ENCODE data around the gene RHAG.
"Not testable (repeated sequence)": the region's sequence is repeated elsewhere in the genome, so short reads cannot be mapped to it uniquely, and the experiment has no call there.

The RHAG gene

DNA sequence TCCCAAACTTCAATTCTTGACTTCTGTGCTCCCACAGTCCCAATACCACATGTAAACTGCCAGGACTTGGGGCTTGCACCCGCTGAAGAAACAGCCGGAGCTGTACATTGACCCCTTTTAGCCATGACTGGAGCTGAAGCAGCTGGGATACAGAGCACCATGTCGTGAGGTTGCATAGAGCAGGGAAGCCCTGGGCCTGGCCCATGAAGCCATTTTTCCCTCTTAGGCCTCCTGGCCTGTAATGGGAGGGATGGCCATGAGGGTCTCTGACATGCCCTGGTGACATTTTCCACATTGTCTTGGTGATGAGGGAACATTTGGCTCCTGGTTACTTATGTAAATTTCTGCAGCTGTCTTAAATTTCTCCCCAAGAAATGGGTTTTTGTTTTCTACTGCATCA is 9.8 kb downstream of the RHAG start:
- CTCF ChIA-PET: no interaction called here
- TF ChIP-seq TARDBP (IDR thresholded peaks at IDR 0.05) (no peak), PKNOX1 (IDR thresholded peaks at IDR 0.05) (no peak), HDGF (IDR thresholded peaks at IDR 0.05; ENCODE audit: borderline replicate concordance) (no peak), ZNF384 (IDR thresholded peaks at IDR 0.05) (no peak), ELF4 (IDR thresholded peaks at IDR 0.05) (no peak), FOXA1 (IDR thresholded peaks at IDR 0.05) (no peak), FOXK2 (IDR thresholded peaks at IDR 0.05) (no peak), ARNT (IDR thresholded peaks at IDR 0.05) (no peak), SP1 (IDR thresholded peaks at IDR 0.05) (no peak), FOXM1 (IDR thresholded peaks at IDR 0.05; ENCODE audit: borderline replicate concordance) (no peak), L3MBTL2 (conservative IDR thresholded peaks at IDR 0.05) (no peak), SUZ12 (IDR thresholded peaks at IDR 0.05) (no peak), LEF1 (IDR thresholded peaks at IDR 0.05; ENCODE audit: borderline replicate concordance) (no peak)
- no peak for DNase-seq (ENCODE audit: extremely low spot score)
- POLR2A ChIA-PET: no interaction called here

- TF ChIP-seq L3MBTL2 (conservative IDR thresholded peaks at IDR 0.05): no peak
- TF ChIP-seq SUZ12 (IDR thresholded peaks at IDR 0.05): no peak
- TF ChIP-seq BHLHE40 (IDR thresholded peaks at IDR 0.05; ENCODE audit: borderline replicate concordance): no peak
- no peak for TF ChIP-seq ARNT (IDR thresholded peaks at IDR 0.05)
- no peak for TF ChIP-seq CTBP1 (IDR thresholded peaks at IDR 0.05; ENCODE audit: borderline replicate concordance)
- no peak for TF ChIP-seq NFRKB (IDR thresholded peaks at IDR 0.05)
- TF ChIP-seq ZNF384 (IDR thresholded peaks at IDR 0.05): no peak
- no peak for TF ChIP-seq FOXA1 (IDR thresholded peaks at IDR 0.05)
- no peak for TF ChIP-seq HDGF (IDR thresholded peaks at IDR 0.05; ENCODE audit: borderline replicate concordance)
- no peak for TF ChIP-seq ELF4 (IDR thresholded peaks at IDR 0.05)
- TF ChIP-seq LEF1 (IDR thresholded peaks at IDR 0.05; ENCODE audit: borderline replicate concordance): no peak
- no peak for TF ChIP-seq PKNOX1 (IDR thresholded peaks at IDR 0.05)
- no peak for TF ChIP-seq FOXK2 (IDR thresholded peaks at IDR 0.05)
- TF ChIP-seq FOXM1 (IDR thresholded peaks at IDR 0.05; ENCODE audit: borderline replicate concordance): no peak
- no peak for TF ChIP-seq TARDBP (IDR thresholded peaks at IDR 0.05)
- TF ChIP-seq SP1 (IDR thresholded peaks at IDR 0.05): no peak
- ChIA-PET POLR2A (no interaction called here), CTCF (no interaction called here)
- DNase-seq (ENCODE audit: extremely low spot score): no peak
Observed at GRCh38 chr6:49618257-49618656, 18.4 kb downstream of the RHAG start.

DNA sequence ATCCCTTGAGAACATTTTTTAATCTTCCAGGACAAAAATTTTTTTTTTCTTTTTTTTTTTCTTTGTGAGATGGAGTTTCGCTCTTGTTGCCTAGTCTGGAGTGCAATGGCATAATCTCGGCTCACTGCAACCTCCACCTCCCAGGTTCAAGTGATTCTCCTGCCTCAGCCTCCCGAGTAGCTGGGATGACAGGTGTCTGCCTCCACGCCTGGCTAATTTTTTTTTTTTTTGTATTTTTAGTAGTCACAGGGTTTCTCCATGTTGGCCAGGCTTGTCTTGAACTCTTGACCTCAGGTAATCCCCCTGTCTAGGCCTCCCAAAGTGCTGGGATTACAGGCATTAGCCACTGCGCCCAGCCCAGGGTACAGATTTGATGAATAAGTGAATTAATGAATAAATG is 22.5 kb downstream of the RHAG start:
- DNase-seq (ENCODE audit: extremely low spot score): not testable (repeated sequence)

DNA sequence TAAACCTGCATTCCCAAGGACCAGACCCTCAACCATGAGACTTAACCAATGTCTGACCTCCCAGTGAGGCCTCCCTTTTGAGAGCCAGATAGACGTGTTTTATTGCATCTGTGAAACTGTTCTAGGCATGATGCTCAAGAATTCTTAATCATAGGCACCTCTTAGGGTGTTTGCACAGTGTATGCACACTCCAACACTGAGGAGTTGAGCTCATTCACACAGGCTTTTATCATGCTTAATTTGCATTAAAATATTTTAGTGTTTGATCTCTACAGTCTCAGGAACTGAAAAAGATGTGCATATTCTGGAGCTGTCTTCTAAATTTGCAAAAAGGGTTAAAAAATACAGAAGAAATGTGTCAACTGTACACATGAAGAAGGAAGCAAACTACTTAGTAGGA is 27.4 kb downstream of the RHAG start:
- POLR2A ChIA-PET: no interaction called here
- TF ChIP-seq ARNT (IDR thresholded peaks at IDR 0.05): no peak
- TF ChIP-seq L3MBTL2 (conservative IDR thresholded peaks at IDR 0.05): no peak
- no peak for TF ChIP-seq ELF4 (IDR thresholded peaks at IDR 0.05)
- no peak for TF ChIP-seq PKNOX1 (IDR thresholded peaks at IDR 0.05)
- no peak for TF ChIP-seq TARDBP (IDR thresholded peaks at IDR 0.05)
- no peak for TF ChIP-seq NFRKB (IDR thresholded peaks at IDR 0.05)
- no peak for TF ChIP-seq SP1 (IDR thresholded peaks at IDR 0.05)
- no peak for TF ChIP-seq FOXM1 (IDR thresholded peaks at IDR 0.05; ENCODE audit: borderline replicate concordance)
- TF ChIP-seq CTBP1 (IDR thresholded peaks at IDR 0.05; ENCODE audit: borderline replicate concordance): no peak
- DNase-seq (ENCODE audit: extremely low spot score): no peak
- CTCF ChIA-PET: interaction anchor here (0.8 to 4.9 kb wide), 2 partner anchors 14 to 77 kb away, joined by 3 to 31 read pairs; no protein-coding TSS in a partner anchor

More for the DNA sequence above, 22.5 kb downstream of the RHAG start:
- POLR2A ChIA-PET, CTCF ChIA-PET: not testable (repeated sequence)

DNA sequence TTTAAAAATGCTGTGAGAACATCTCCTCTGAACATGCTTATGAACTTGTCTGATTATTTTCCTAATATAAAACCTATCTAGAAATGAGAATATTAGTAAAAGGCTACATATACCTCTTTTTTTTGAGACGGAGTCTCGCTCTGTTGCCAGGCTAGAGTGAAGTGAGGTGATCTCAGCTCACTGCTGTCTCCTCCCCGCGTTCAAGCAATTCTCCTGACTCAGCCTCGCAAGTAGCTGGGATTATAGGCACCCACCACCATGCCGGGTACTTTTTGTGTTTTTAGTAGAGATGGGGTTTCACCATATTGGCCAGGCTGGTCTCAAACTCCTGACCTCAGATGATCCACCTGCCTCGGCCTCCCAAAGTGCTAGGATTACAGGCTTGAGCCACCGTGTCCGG is 28.4 kb downstream of the RHAG start:
- ChIA-PET CTCF (interaction anchor here (1.4 to 4.9 kb wide), 2 partner anchors 76 to 78 kb away, joined by 3 to 31 read pairs; no protein-coding TSS in a partner anchor), POLR2A (interaction anchor here (0.7 kb wide), 1 partner anchor 232 kb away, joined by 3 read pairs; no protein-coding TSS in a partner anchor)
- DNase-seq (ENCODE audit: extremely low spot score): not testable (repeated sequence)

- TF ChIP-seq ARNT (IDR thresholded peaks at IDR 0.05) (no peak), CTBP1 (IDR thresholded peaks at IDR 0.05; ENCODE audit: borderline replicate concordance) (no peak), ZNF384 (IDR thresholded peaks at IDR 0.05) (no peak), FOXA1 (IDR thresholded peaks at IDR 0.05) (no peak), FOXM1 (IDR thresholded peaks at IDR 0.05; ENCODE audit: borderline replicate concordance) (no peak), NFRKB (IDR thresholded peaks at IDR 0.05) (no peak), TARDBP (IDR thresholded peaks at IDR 0.05) (no peak), BHLHE40 (IDR thresholded peaks at IDR 0.05; ENCODE audit: borderline replicate concordance) (no peak), SP1 (IDR thresholded peaks at IDR 0.05) (no peak), LEF1 (IDR thresholded peaks at IDR 0.05; ENCODE audit: borderline replicate concordance) (no peak), FOXK2 (IDR thresholded peaks at IDR 0.05) (no peak), ELF4 (IDR thresholded peaks at IDR 0.05) (no peak)
- POLR2A ChIA-PET: interaction anchor here (3.2 kb wide), 1 partner anchor 57 kb away, joined by 10 read pairs; the partner anchor contains the start of gene C6orf141
- no peak for DNase-seq (ENCODE audit: extremely low spot score)
- CTCF ChIA-PET: interaction anchor here (1.0 to 4.9 kb wide), 4 partner anchors 11 to 77 kb away, joined by 3 to 31 read pairs (median 6); partner anchors contain the start of gene C6orf141
Observed at GRCh38 chr6:49607391-49607982, 29.2 kb downstream of the RHAG start.

Measured in HEK293T (cell line).